IMR-90 (cell line): ENCODE data around the gene RUNX2. TPM values are rescaled to one million over a fixed set of nuclear protein-coding genes. Genes with fewer than 3 reads are reported as not detected.

Experiments used
- ATAC-seq: fragments of 200-7000 bp; cut with Tn5 transposase; 2 replicates; pipeline ENCODE4 v1.9.1; 2020; ENCODE audit warnings: low read depth, mild to moderate bottlenecking, moderate library complexity
- BruUV-seq: library from RNA; stranded (reverse); fragments of 400-500 nt; replicated peaks from 2 replicates; lab custom pipeline; 2021; lab: Mats Ljungman, UMichigan
- CTCF ChIA-PET: fragments of 300-600 bp; formaldehyde crosslinking; extraction: SDS; loops from one replicate; lab custom pipeline; 2021; ENCODE audit warnings: antibody characterized with exemption; lab: Yijun Ruan, JAX
- POLR2A ChIA-PET: fragments of 300-600 bp; sonication (Branson Sonifier 250); formaldehyde crosslinking; loops from one replicate; lab custom pipeline; 2022; ENCODE audit warnings: antibody characterized with exemption; ENCODE audit not compliant: unreplicated experiment; lab: Charles Lee
- DNase-seq: peaks from one replicate; pipeline ENCODE4 v3.0.0; 2013
- H2AFZ ChIP-seq: replicated peaks from 2 replicates; pipeline ENCODE3; 2013; ENCODE audit warnings: low read length, mild to moderate bottlenecking; ENCODE audit not compliant: poor library complexity
- H2AK5ac ChIP-seq: 2 replicates; pipeline ENCODE4 v1.6.1; 2013; ENCODE audit warnings: low read depth, low read length, inconsistent platforms
- H2AK9ac ChIP-seq: replicated peaks from 2 replicates; pipeline ENCODE3; 2013; ENCODE audit warnings: mild to moderate bottlenecking, low read depth, low read length, moderate library complexity; ENCODE audit not compliant: poor library complexity
- H2BK120ac ChIP-seq: 2 replicates; pipeline ENCODE4 v1.6.1; 2013; ENCODE audit warnings: low read depth, low read length, inconsistent platforms
- H2BK15ac ChIP-seq: 3 replicates; pipeline ENCODE4 v1.6.1; 2013; ENCODE audit warnings: low read depth, low read length, inconsistent platforms
- H2BK20ac ChIP-seq: 2 replicates; pipeline ENCODE4 v1.6.1; 2013; ENCODE audit warnings: low read depth, mild to moderate bottlenecking, inconsistent platforms, low read length, moderate library complexity
- H2BK5ac ChIP-seq: 2 replicates; pipeline ENCODE4 v1.6.1; 2013; ENCODE audit warnings: mild to moderate bottlenecking, low read depth, low read length, inconsistent platforms; ENCODE audit not compliant: poor library complexity, severe bottlenecking
- H3K14ac ChIP-seq: replicated peaks from 2 replicates; pipeline ENCODE4 v1.6.1; 2013; ENCODE audit warnings: low read depth, low read length, inconsistent platforms
- H3K18ac ChIP-seq: 2 replicates; pipeline ENCODE4 v1.6.1; 2013; ENCODE audit warnings: low read depth, low read length, control low read depth
- H3K23ac ChIP-seq: 2 replicates; pipeline ENCODE4 v1.6.1; 2013; ENCODE audit warnings: low read depth, low read length, inconsistent platforms
- H3K27ac ChIP-seq: 2 replicates; pipeline ENCODE4 v1.5.1; 2013; ENCODE audit warnings: mild to moderate bottlenecking, control low read depth, low read length; ENCODE audit not compliant: insufficient read depth
- H3K27me3 ChIP-seq: 2 replicates; pipeline ENCODE4 v1.6.1; 2013; ENCODE audit warnings: low read length; ENCODE audit not compliant: control insufficient read depth, insufficient read depth
- H3K36me3 ChIP-seq: 2 replicates; pipeline ENCODE4 v1.6.1; 2013; ENCODE audit warnings: low read length, mixed read lengths; ENCODE audit not compliant: control insufficient read depth, insufficient read depth
- H3K4ac ChIP-seq: 2 replicates; pipeline ENCODE4 v1.6.1; 2013; ENCODE audit warnings: low read depth, low read length, inconsistent platforms
- H3K4me1 ChIP-seq: 2 replicates; pipeline ENCODE4 v1.6.1; 2013; ENCODE audit warnings: low read length, mixed read lengths; ENCODE audit not compliant: control insufficient read depth, insufficient read depth
- H3K4me2 ChIP-seq: 2 replicates; pipeline ENCODE4 v1.6.1; 2013; ENCODE audit warnings: low read depth, mild to moderate bottlenecking, control low read depth, low read length, moderate library complexity
- H3K4me3 ChIP-seq: 2 replicates; pipeline ENCODE4 v1.5.1; 2013; ENCODE audit warnings: low read depth, mild to moderate bottlenecking, control low read depth, low read length, moderate library complexity; ENCODE audit not compliant: insufficient read depth
- H3K56ac ChIP-seq: 2 replicates; pipeline ENCODE4 v1.6.1; 2013; ENCODE audit warnings: low read length, inconsistent platforms; ENCODE audit not compliant: insufficient read depth; ENCODE audit errors: extremely low read depth
- H3K79me1 ChIP-seq, 2 experiments: 2 replicates each; pipeline ENCODE4 v1.6.1; 2013; ENCODE audit warnings: low read length in 2 of 2, inconsistent platforms in 1 of 2, low read depth in 1 of 2
- H3K9ac ChIP-seq: 2 replicates; pipeline ENCODE4 v1.6.1; 2013; ENCODE audit warnings: low read depth, low read length, control low read depth
- H3K9me1 ChIP-seq: 2 replicates; pipeline ENCODE4 v1.6.1; 2013; ENCODE audit warnings: low read length, inconsistent platforms; ENCODE audit not compliant: insufficient read depth
- H3K9me3 ChIP-seq: 2 replicates; pipeline ENCODE4 v1.6.1; 2013; ENCODE audit warnings: low read length; ENCODE audit not compliant: control insufficient read depth, insufficient read depth
- H4K20me1 ChIP-seq: 2 replicates; pipeline ENCODE4 v1.6.1; 2013; ENCODE audit warnings: low read length, inconsistent platforms; ENCODE audit not compliant: insufficient read depth
- H4K5ac ChIP-seq: 2 replicates; pipeline ENCODE4 v1.6.1; 2013; ENCODE audit warnings: mild to moderate bottlenecking, low read depth, low read length, control low read depth
- H4K8ac ChIP-seq, 2 experiments: 2 replicates each; pipeline ENCODE4 v1.6.1; 2013; ENCODE audit warnings: low read depth in 2 of 2, low read length in 2 of 2, control low read depth in 1 of 2, inconsistent platforms in 1 of 2
- H4K91ac ChIP-seq: 2 replicates; pipeline ENCODE4 v1.6.1; 2013; ENCODE audit warnings: low read depth, low read length, inconsistent platforms; ENCODE audit not compliant: insufficient read depth
- BHLHE40 ChIP-seq: fragments of 150-350 bp; IDR thresholded peaks from 2 replicates; pipeline ENCODE4 v1.6.1; 2016; ENCODE audit warnings: mild to moderate bottlenecking, low read depth, low read length
- CEBPB ChIP-seq: IDR thresholded peaks from 2 replicates; pipeline ENCODE4 v1.6.1; 2012; ENCODE audit warnings: low read depth, low read length, improper control_type of control experiment
- CHD1 ChIP-seq: IDR thresholded peaks from 2 replicates; pipeline ENCODE4 v1.6.1; 2012; ENCODE audit warnings: low read depth, low read length, improper control_type of control experiment
- FOS ChIP-seq: fragments of 150-350 bp; IDR thresholded peaks from 2 replicates; pipeline ENCODE4 v1.6.1; 2016; ENCODE audit warnings: low read depth, low read length
- MAFK ChIP-seq: IDR thresholded peaks from 2 replicates; pipeline ENCODE4 v1.6.1; 2012; ENCODE audit warnings: low read depth, low read length, improper control_type of control experiment
- MAZ ChIP-seq: IDR thresholded peaks from 2 replicates; pipeline ENCODE4 v1.6.1; 2012; ENCODE audit warnings: low read depth, mild to moderate bottlenecking, low read length, improper control_type of control experiment, moderate library complexity, borderline replicate concordance
- MXI1 ChIP-seq: IDR thresholded peaks from 2 replicates; pipeline ENCODE4 v1.6.1; 2012; ENCODE audit warnings: low read depth, mild to moderate bottlenecking, low read length, moderate library complexity, borderline replicate concordance
- NFE2L2 ChIP-seq: fragments of 150-350 bp; IDR thresholded peaks from 2 replicates; pipeline ENCODE4 v1.6.1; 2016; ENCODE audit warnings: low read depth, mild to moderate bottlenecking, low read length
- POLR2A ChIP-seq: IDR thresholded peaks from 2 replicates; pipeline ENCODE4 v1.6.1; 2012; ENCODE audit warnings: mild to moderate bottlenecking, low read depth, low read length
- RAD21 ChIP-seq: IDR thresholded peaks from 2 replicates; pipeline ENCODE4 v1.6.1; 2012; ENCODE audit warnings: low read length, improper control_type of control experiment
- RCOR1 ChIP-seq: IDR thresholded peaks from 2 replicates; pipeline ENCODE4 v1.6.1; 2012; ENCODE audit warnings: mild to moderate bottlenecking, low read length, improper control_type of control experiment; ENCODE audit not compliant: insufficient replicate concordance
- RFX5 ChIP-seq: IDR thresholded peaks from 2 replicates; pipeline ENCODE4 v1.8.0; 2012; ENCODE audit warnings: low read depth, mild to moderate bottlenecking, low read length, moderate library complexity
- SMC3 ChIP-seq: fragments of 150-350 bp; IDR thresholded peaks from 2 replicates; pipeline ENCODE4 v1.6.1; 2016; ENCODE audit warnings: low read depth, mild to moderate bottlenecking, antibody characterized with exemption, low read length, moderate library complexity
- dilution Hi-C: fragments of 300-500 bp; cut with HindIII; formaldehyde crosslinking; loops from one replicate; pipeline ENCODE4 v1.14.3; 2018; ENCODE audit warnings: low sequenced_read_pairs; ENCODE audit not compliant: unreplicated experiment
- in situ Hi-C: fragments of 300-500 bp; cut with MboI; formaldehyde crosslinking; loops from 3 replicates; pipeline ENCODE4 v1.14.3; 2019; ENCODE audit warnings: low sequenced_read_pairs, inconsistent platforms, mixed read lengths
- intact Hi-C: fragments of 100-400 bp; cut with micrococcal nuclease; formaldehyde crosslinking; loops from 2 replicates; pipeline ENCODE4 v1.10.0; 2022
- polyA plus RNA-seq, 3 experiments: library from polyadenylated mRNA; depleted of rRNA; stranded (reverse); fragments of >200 nt; gene quantifications; 2 replicates each; pipeline ENCODE4 v1.2.3, GENCODE V29; 2012; ENCODE audit warnings: low replicate concordance in 1 of 3
- total RNA-seq: library from RNA; depleted of rRNA; stranded (reverse); fragments of >200 nt; gene quantifications from 2 replicates; pipeline ENCODE4 v1.2.3, GENCODE V29; 2012
- TF ChIP-seq, protein P1 (sequence below): fragments of 150-350 bp; IDR thresholded peaks from 2 replicates; pipeline ENCODE4 v1.6.1; 2017; ENCODE audit warnings: mild to moderate bottlenecking, antibody characterized with exemption, low read length, low read depth
- TF ChIP-seq, protein P2 (sequence below): fragments of 150-350 bp; IDR thresholded peaks from 2 replicates; pipeline ENCODE4 v1.6.1; 2016; ENCODE audit warnings: low read depth, mild to moderate bottlenecking, low read length, moderate library complexity, borderline replicate concordance
- TF ChIP-seq, protein P3 (sequence below): conservative IDR thresholded peaks from 2 replicates; pipeline ENCODE4 v1.5.1; 2012; ENCODE audit warnings: mild to moderate bottlenecking, low read depth, low read length, improper control_type of control experiment

RUNX2 gene
- total and polyA plus RNA-seq, 2 of the 4 experiments (the other 2 are of a cell fraction): 2.3 to 4.7 TPM

DNA sequence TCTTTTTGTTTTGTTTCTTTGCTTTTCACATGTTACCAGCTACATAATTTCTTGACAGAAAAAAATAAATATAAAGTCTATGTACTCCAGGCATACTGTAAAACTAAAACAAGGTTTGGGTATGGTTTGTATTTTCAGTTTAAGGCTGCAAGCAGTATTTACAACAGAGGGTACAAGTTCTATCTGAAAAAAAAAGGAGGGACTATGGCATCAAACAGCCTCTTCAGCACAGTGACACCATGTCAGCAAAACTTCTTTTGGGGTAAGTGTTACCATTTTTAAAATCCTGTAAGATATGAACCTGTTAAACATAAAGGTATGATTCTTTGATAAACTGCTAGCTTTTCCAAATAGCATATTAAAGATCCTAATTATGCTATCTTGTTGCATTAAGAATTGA lies 393 bp downstream of the RUNX2 start:
- H4K8ac ChIP-seq: no peak overlapping the region
- intact Hi-C loops (loop anchor here (5.0 kb wide), 1 partner anchor 39 kb away; no protein-coding TSS in a partner anchor), dilution Hi-C loops (no loop called here), in situ Hi-C loops (no loop called here)
- no peak overlapping the region for H2BK15ac ChIP-seq
- H3K4me2 ChIP-seq: peak overlapping the region; percentile 65
- no peak overlapping the region for H2BK5ac ChIP-seq
- H3K18ac ChIP-seq: no peak overlapping the region; the same call in 1 of the 2 replicates
- H3K9me1 ChIP-seq: no peaks in the 10 kb centered on the region
- no peak overlapping the region for H4K5ac ChIP-seq
- H3K9me3 ChIP-seq: no peaks in the 10 kb centered on the region
- no peak overlapping the region for H3K56ac ChIP-seq
- no TSS peak for BruUV-seq
- H3K23ac ChIP-seq: no peak overlapping the region
- H3K36me3 ChIP-seq: no peaks in the 10 kb centered on the region
- H3K14ac ChIP-seq: no peak overlapping the region
- no peaks in the 10 kb centered on the region for H3K27me3 ChIP-seq
- H3K4me3 ChIP-seq: no peak overlapping the region
- H2AK5ac ChIP-seq: no peak overlapping the region
- ATAC-seq (peak; percentile 35), DNase-seq (no peak)
- no peak overlapping the region for H2BK120ac ChIP-seq
- no peak overlapping the region for H3K27ac ChIP-seq
- peaks cover 4% of the 10 kb centered on the region for H3K4me1 ChIP-seq
- CTCF ChIA-PET: interaction anchor here (1.2 kb wide), 1 partner anchor 16 kb away, joined by 4 read pairs; no protein-coding TSS in a partner anchor
- H3K4ac ChIP-seq: no peak overlapping the region
- H3K9ac ChIP-seq: no peak overlapping the region
- H2BK20ac ChIP-seq: no peak overlapping the region
- H4K91ac ChIP-seq: no peak overlapping the region
- no peaks in the 10 kb centered on the region for H3K79me1 ChIP-seq
- no peak overlapping the region for H2AK9ac ChIP-seq
- H2AFZ ChIP-seq: no peak overlapping the region
- TF ChIP-seq, protein P1, sequence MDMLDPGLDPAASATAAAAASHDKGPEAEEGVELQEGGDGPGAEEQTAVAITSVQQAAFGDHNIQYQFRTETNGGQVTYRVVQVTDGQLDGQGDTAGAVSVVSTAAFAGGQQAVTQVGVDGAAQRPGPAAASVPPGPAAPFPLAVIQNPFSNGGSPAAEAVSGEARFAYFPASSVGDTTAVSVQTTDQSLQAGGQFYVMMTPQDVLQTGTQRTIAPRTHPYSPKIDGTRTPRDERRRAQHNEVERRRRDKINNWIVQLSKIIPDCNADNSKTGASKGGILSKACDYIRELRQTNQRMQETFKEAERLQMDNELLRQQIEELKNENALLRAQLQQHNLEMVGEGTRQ: no peak
- TF ChIP-seq RAD21: no peak
- TF ChIP-seq, protein P2, sequence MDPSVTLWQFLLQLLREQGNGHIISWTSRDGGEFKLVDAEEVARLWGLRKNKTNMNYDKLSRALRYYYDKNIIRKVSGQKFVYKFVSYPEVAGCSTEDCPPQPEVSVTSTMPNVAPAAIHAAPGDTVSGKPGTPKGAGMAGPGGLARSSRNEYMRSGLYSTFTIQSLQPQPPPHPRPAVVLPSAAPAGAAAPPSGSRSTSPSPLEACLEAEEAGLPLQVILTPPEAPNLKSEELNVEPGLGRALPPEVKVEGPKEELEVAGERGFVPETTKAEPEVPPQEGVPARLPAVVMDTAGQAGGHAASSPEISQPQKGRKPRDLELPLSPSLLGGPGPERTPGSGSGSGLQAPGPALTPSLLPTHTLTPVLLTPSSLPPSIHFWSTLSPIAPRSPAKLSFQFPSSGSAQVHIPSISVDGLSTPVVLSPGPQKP: no peak
- no peak for TF ChIP-seq FOS
- TF ChIP-seq CEBPB: no peak
- TF ChIP-seq RCOR1: no peak
- no peak for TF ChIP-seq POLR2A
- no peak for TF ChIP-seq MAZ
- no peak for TF ChIP-seq SMC3
- TF ChIP-seq NFE2L2: no peak
- no peak for TF ChIP-seq RFX5
- no peak for TF ChIP-seq CHD1
- TF ChIP-seq, protein P3, sequence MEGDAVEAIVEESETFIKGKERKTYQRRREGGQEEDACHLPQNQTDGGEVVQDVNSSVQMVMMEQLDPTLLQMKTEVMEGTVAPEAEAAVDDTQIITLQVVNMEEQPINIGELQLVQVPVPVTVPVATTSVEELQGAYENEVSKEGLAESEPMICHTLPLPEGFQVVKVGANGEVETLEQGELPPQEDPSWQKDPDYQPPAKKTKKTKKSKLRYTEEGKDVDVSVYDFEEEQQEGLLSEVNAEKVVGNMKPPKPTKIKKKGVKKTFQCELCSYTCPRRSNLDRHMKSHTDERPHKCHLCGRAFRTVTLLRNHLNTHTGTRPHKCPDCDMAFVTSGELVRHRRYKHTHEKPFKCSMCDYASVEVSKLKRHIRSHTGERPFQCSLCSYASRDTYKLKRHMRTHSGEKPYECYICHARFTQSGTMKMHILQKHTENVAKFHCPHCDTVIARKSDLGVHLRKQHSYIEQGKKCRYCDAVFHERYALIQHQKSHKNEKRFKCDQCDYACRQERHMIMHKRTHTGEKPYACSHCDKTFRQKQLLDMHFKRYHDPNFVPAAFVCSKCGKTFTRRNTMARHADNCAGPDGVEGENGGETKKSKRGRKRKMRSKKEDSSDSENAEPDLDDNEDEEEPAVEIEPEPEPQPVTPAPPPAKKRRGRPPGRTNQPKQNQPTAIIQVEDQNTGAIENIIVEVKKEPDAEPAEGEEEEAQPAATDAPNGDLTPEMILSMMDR: no peak
- no peak for TF ChIP-seq MAFK
- no peak for TF ChIP-seq MXI1
- no peak for TF ChIP-seq BHLHE40
- POLR2A ChIA-PET: no interaction called here
- no peaks in the 10 kb centered on the region for H4K20me1 ChIP-seq
